CD4-positive, alpha-beta T cell treated with Interleukin-10 for 1 hour (primary cell): ENCODE results near the gene SPACA6.

Experiments used
- DNase-seq: peaks from one replicate; pipeline ENCODE4 v3.0.0-alpha.2; 2020

Gene SPACA6

GRCh38 chr19:51739466-51740213 is 46.5 kb downstream of the SPACA6 start:
- DNase-seq, result no peak

GRCh38 chr19:51740356-51740755 is 47.2 kb downstream of the SPACA6 start:
- no peak for DNase-seq

GRCh38 chr19:51742789-51743188 is 49.7 kb downstream of the SPACA6 start:
- no peak for DNase-seq

- no peak for DNase-seq
These were observed 50.3 kb downstream of the SPACA6 start for GRCh38 chr19:51743405-51743804.

DNA sequence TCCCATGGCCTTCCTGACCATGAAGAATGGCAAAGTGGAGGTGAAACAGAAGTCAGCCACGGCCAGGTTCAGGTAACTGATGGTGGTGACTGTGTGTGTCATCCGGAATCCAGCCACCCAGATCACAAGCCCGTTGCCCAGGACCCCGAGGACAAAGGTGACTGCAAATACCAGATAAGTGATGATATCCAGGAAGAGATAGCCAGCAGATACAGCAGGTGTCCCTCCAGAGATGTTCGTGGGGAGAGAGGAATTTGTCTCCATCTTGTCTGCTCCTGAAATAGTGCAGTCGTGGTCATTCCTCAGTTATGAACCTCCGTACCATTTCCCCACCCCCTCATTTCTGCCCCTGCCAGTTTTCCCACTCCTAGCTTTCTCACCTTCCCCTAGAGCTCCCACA is 53.6 kb downstream of the SPACA6 start:
- no peak for DNase-seq

- DNase-seq, result no peak
These were observed 56.8 kb downstream of the SPACA6 start for GRCh38 chr19:51749979-51750378.

- DNase-seq, result no peak
These were observed 57.4 kb downstream of the SPACA6 start for GRCh38 chr19:51750400-51751094.

- DNase-seq, result no peak
These were observed 58.5 kb downstream of the SPACA6 start, which contains the start of gene FPR1 for GRCh38 chr19:51751655-51752054. Gene FPR1 (minus strand): TSS chr19:51751878. CDS start chr19:51746994, 4,884 bp downstream.

DNA sequence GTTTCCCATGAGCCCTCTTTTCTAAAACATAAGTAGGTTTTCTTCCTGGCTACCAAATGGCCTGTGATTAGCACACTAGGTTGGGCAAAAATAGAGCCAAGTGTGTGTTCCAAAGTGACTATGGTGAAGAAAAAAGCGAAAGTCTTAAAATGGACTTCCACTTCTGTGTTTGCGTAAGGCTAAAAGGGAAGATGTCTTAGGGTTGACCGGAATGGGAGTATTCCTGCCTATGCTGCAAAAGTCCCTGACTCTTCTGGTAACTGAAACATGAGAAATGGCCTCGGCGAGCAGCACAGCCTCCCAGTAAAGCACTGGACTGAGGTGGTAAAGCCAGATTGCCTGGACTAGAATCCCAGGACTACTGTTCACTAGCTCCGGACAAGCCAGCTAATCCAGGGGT is 61.0 kb downstream of the SPACA6 start:
- peak; percentile 18 for DNase-seq

DNA sequence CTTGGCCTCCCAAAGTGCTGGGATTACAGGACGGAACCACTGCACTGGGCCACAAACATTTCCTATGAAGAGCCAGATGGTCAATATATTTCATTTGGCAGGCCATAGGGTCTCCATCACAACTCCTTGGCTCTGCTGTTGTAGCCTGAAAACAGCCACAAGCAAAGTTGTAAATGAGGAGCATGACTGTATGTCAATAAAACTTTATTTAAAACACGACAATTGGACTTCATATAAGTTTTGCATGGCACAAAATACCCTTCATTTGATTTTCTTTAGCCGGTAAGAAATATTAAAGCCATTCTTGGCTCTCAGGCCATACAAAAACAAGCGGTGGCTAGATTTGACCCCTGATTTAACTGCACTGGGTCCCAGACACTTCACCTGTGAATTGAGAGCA is 61.6 kb downstream of the SPACA6 start:
- no peak for DNase-seq
